SK-N-SH (cell line): ENCODE data around the gene MIAT.

ENCODE experiments used
- CHD2 ChIP-seq: fragments of 150-350 bp; IDR thresholded peaks from 2 replicates; pipeline ENCODE4 v1.6.1; 2018; ENCODE audit warnings: low read length; ENCODE audit not compliant: partially characterized antibody
- FOXJ3 ChIP-seq: sonication (generic); formaldehyde crosslinking; IDR thresholded peaks from 2 replicates; pipeline ENCODE4 v1.5.1; 2020; ENCODE audit warnings: mild to moderate bottlenecking, missing genetic modification reagents
- FOXM1 ChIP-seq: IDR thresholded peaks from 2 replicates; pipeline ENCODE4 v1.4.0; 2012; ENCODE audit warnings: low read depth, mild to moderate bottlenecking
- RCOR1 ChIP-seq: fragments of 150-350 bp; IDR thresholded peaks from 2 replicates; pipeline ENCODE4 v1.6.1; 2017; ENCODE audit warnings: antibody characterized with exemption, low read length
- RXRA ChIP-seq: IDR thresholded peaks from 2 replicates; pipeline ENCODE4 v1.4.0; 2012; ENCODE audit warnings: low read depth, mild to moderate bottlenecking, borderline replicate concordance
- TAF1 ChIP-seq: IDR thresholded peaks from 2 replicates; pipeline ENCODE4 v1.6.1; 2012; ENCODE audit warnings: low read depth, mild to moderate bottlenecking, low read length, moderate library complexity, borderline replicate concordance
- YY1 ChIP-seq: IDR thresholded peaks from 2 replicates; pipeline ENCODE4 v1.4.0; 2012; ENCODE audit warnings: low read depth, mild to moderate bottlenecking
- TF ChIP-seq, protein P1 (sequence below): fragments of 200-600 bp; sonication (generic); IDR thresholded peaks from 2 replicates; pipeline ENCODE4 v1.6.1; 2017; ENCODE audit warnings: antibody characterized with exemption, mild to moderate bottlenecking, moderate library complexity
- TF ChIP-seq, protein P2 (sequence below): IDR thresholded peaks from 2 replicates; pipeline ENCODE4 v1.4.0; 2012; ENCODE audit warnings: low read depth, borderline replicate concordance

DNA sequence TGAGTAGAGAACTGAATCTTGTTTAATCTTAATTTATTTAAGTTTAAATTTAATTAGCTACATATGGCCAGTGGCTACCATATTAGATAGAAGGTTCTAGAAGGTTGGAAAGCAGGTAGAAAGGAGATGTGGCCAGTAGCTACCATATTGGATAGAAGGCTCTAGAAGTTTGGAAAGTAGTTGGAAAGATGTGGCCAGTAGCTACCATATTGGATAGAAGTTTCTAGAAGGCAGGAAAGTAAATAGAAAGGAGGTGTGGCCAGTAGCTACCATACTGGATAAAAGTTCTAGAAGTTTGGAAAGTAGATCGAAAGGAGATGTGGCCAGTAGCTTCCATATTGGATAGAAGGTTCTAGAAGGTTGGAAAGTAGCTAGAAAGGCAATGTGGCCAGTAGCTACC lies 33.4 kb upstream of the MIAT start:
- TF ChIP-seq RXRA, result no peak
- TF ChIP-seq RCOR1, result no peak
- TF ChIP-seq, protein P1, sequence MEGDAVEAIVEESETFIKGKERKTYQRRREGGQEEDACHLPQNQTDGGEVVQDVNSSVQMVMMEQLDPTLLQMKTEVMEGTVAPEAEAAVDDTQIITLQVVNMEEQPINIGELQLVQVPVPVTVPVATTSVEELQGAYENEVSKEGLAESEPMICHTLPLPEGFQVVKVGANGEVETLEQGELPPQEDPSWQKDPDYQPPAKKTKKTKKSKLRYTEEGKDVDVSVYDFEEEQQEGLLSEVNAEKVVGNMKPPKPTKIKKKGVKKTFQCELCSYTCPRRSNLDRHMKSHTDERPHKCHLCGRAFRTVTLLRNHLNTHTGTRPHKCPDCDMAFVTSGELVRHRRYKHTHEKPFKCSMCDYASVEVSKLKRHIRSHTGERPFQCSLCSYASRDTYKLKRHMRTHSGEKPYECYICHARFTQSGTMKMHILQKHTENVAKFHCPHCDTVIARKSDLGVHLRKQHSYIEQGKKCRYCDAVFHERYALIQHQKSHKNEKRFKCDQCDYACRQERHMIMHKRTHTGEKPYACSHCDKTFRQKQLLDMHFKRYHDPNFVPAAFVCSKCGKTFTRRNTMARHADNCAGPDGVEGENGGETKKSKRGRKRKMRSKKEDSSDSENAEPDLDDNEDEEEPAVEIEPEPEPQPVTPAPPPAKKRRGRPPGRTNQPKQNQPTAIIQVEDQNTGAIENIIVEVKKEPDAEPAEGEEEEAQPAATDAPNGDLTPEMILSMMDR, result no peak
- TF ChIP-seq CHD2, result no peak
- no peak for TF ChIP-seq YY1
- no peak for TF ChIP-seq FOXJ3 (CRISPR knock-in tag)
- no peak for TF ChIP-seq FOXM1
- TF ChIP-seq, protein P2, sequence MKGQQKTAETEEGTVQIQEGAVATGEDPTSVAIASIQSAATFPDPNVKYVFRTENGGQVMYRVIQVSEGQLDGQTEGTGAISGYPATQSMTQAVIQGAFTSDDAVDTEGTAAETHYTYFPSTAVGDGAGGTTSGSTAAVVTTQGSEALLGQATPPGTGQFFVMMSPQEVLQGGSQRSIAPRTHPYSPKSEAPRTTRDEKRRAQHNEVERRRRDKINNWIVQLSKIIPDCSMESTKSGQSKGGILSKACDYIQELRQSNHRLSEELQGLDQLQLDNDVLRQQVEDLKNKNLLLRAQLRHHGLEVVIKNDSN, result no peak
- no peak for TF ChIP-seq TAF1
